Endothelial cell of umbilical vein (primary cell): Measurements from ENCODE around the gene GIN1. TPM values are rescaled to one million over a fixed set of nuclear protein-coding genes. Genes with fewer than 3 reads are reported as not detected.

ENCODE experiments used
- BruUV-seq: library from RNA; stranded (reverse); fragments of 400-500 nt; replicated peaks from 2 replicates; lab custom pipeline; 2021; lab: Mats Ljungman, UMichigan
- CTCF ChIA-PET: fragments of 300-600, 350-600 bp; sonication (Branson Sonifier 250); formaldehyde crosslinking; loops from one replicate; lab custom pipeline; 2021; ENCODE audit warnings: antibody characterized with exemption, inconsistent platforms; lab: Charles Lee
- POLR2A ChIA-PET: fragments of 300-600, 350-600 bp; sonication (Branson Sonifier 250); formaldehyde crosslinking; loops from one replicate; lab custom pipeline; 2021; ENCODE audit warnings: antibody characterized with exemption, inconsistent platforms; lab: Charles Lee
- DNase-seq: peaks from one replicate; pipeline ENCODE4 v3.0.0-alpha.2; 2011; ENCODE audit warnings: low read depth, low spot score
- FAIRE-seq: peaks from 2 replicates; lab custom pipeline; 2011; peaks lifted over from hg19 to GRCh38; lab: Jason Lieb, UNC
- H2AFZ ChIP-seq: 2 replicates; pipeline ENCODE4 v1.6.0; 2012; ENCODE audit warnings: low read depth, low read length, control low read depth, inconsistent platforms
- H3K27ac ChIP-seq: 2 replicates; pipeline ENCODE4 v1.5.1; 2011; ENCODE audit warnings: low read depth, mild to moderate bottlenecking, control low read depth, low read length, moderate library complexity; ENCODE audit not compliant: insufficient read depth
- H3K27me3 ChIP-seq, 2 experiments: 2 replicates each; pipeline versions ENCODE4 v1.6.0 to v1.6.1; 2011; ENCODE audit warnings: low read length in 2 of 2, mixed read lengths in 1 of 2; ENCODE audit not compliant: control insufficient read depth in 2 of 2, insufficient read depth in 2 of 2
- H3K36me3 ChIP-seq, 2 experiments: 2 replicates in 1 of 2; 3 replicates in 1 of 2; pipeline ENCODE4 v1.5.1; 2011; ENCODE audit warnings: low read length in 2 of 2, mild to moderate bottlenecking in 1 of 2, moderate library complexity in 1 of 2; ENCODE audit not compliant: control insufficient read depth in 2 of 2, insufficient read depth in 2 of 2; ENCODE audit errors: extremely low read depth in 1 of 2
- H3K4me1 ChIP-seq: 3 replicates; pipeline ENCODE4 v1.5.1; 2011; ENCODE audit warnings: mild to moderate bottlenecking, low read length; ENCODE audit not compliant: control insufficient read depth, insufficient read depth; ENCODE audit errors: extremely low read depth
- H3K4me2 ChIP-seq: 2 replicates; pipeline ENCODE4 v1.6.1; 2011; ENCODE audit warnings: low read length, control low read depth, mixed read lengths; ENCODE audit not compliant: insufficient read depth
- H3K4me3 ChIP-seq, 3 experiments: fragments of 200-600 bp in 1 of 3; sonication (generic), shearing (Covaris generic) in 1 of 3; replicated peaks in 1 of 3; 2 replicates each; pipeline ENCODE4 v1.5.1; 2011 to 2016; ENCODE audit warnings: control low read depth in 3 of 3, low read length in 3 of 3, mild to moderate bottlenecking in 2 of 3, inconsistent platforms in 1 of 3, low read depth in 1 of 3, moderate library complexity in 1 of 3; ENCODE audit not compliant: insufficient read depth in 1 of 3
- H3K79me2 ChIP-seq: 2 replicates; pipeline ENCODE4 v1.6.0; 2012; ENCODE audit warnings: low read length, inconsistent platforms; ENCODE audit not compliant: control insufficient read depth, insufficient read depth
- H3K9ac ChIP-seq: replicated peaks from 2 replicates; pipeline ENCODE3; 2011; ENCODE audit warnings: low read length, control low read depth; ENCODE audit not compliant: insufficient read depth; ENCODE audit errors: extremely low read depth
- H3K9me1 ChIP-seq: replicated peaks from 3 replicates; pipeline ENCODE4 v1.6.0; 2011; ENCODE audit warnings: mild to moderate bottlenecking, low read length; ENCODE audit not compliant: control insufficient read depth, insufficient read depth; ENCODE audit errors: extremely low read depth
- H3K9me3 ChIP-seq: replicated peaks from 2 replicates; pipeline ENCODE4 v1.5.1; 2012; ENCODE audit warnings: low read length, inconsistent platforms; ENCODE audit not compliant: control insufficient read depth, insufficient read depth
- H4K20me1 ChIP-seq: replicated peaks from 2 replicates; pipeline ENCODE3; 2011; ENCODE audit warnings: mild to moderate bottlenecking, low read length; ENCODE audit not compliant: control insufficient read depth, insufficient read depth; ENCODE audit errors: extremely low read depth
- CTCF ChIP-seq, 2 donors: IDR thresholded peaks; 1 replicate in 1 of 2; 2 replicates in 1 of 2; pipeline ENCODE4 v1.5.1; 2011; ENCODE audit warnings: low read length in 2 of 2, mild to moderate bottlenecking in 2 of 2, moderate library complexity in 2 of 2, control low read depth in 1 of 2, inconsistent platforms in 1 of 2, low read depth in 1 of 2; ENCODE audit not compliant: insufficient read depth in 1 of 2; ENCODE audit errors: extremely low read depth in 1 of 2
- EZH2 ChIP-seq: IDR thresholded peaks from 2 replicates; pipeline ENCODE4 v1.6.1; 2012; ENCODE audit warnings: borderline replicate concordance, low read depth, mild to moderate bottlenecking, moderate library complexity, low read length, inconsistent platforms; ENCODE audit not compliant: severe bottlenecking
- FOS ChIP-seq: IDR thresholded peaks from 2 replicates; pipeline ENCODE4 v1.6.1; 2011; ENCODE audit warnings: mild to moderate bottlenecking, low read length, moderate library complexity, borderline replicate concordance; ENCODE audit not compliant: insufficient read depth
- MAX ChIP-seq: IDR thresholded peaks from 2 replicates; pipeline ENCODE4 v1.6.1; 2011; ENCODE audit not compliant: insufficient read depth, insufficient read length
- POLR2AphosphoS5 ChIP-seq: IDR thresholded peaks from 2 replicates; pipeline ENCODE4 v1.6.1; 2012; ENCODE audit warnings: low read depth, mild to moderate bottlenecking, control low read depth, low read length, moderate library complexity; ENCODE audit not compliant: insufficient read depth
- dilution Hi-C: fragments of 300-500 bp; cut with MboI; formaldehyde crosslinking; loops from one replicate; pipeline ENCODE4 v1.15.0; 2019; ENCODE audit warnings: low sequenced_read_pairs; ENCODE audit not compliant: extremely low pct_ligation_motif_present
- intact Hi-C: fragments of 100-400 bp; cut with micrococcal nuclease; formaldehyde crosslinking; loops from one replicate; pipeline ENCODE4 v1.10.0; 2022
- polyA plus RNA-seq, 4 experiments: library from polyadenylated mRNA; depleted of rRNA in 3 of 4; stranded (reverse) in 3 of 4; unstranded in 1 of 4; fragments of >200 nt; gene quantifications; 2 replicates each; pipeline versions ENCODE4 v1.2.1 to v1.2.3, GENCODE V29; 2011 to 2012; ENCODE audit warnings: missing spikeins in 1 of 4
- total RNA-seq: library from RNA; stranded (reverse); gene quantifications from 2 replicates; pipeline ENCODE4 v1.2.3, GENCODE V29; 2021

Gene GIN1
- total and polyA plus RNA-seq, 2 donors (not counting 3 experiments of a cell fraction or from before 2014, with no cell fraction given) = 0.98 to 4.4 TPM

DNA sequence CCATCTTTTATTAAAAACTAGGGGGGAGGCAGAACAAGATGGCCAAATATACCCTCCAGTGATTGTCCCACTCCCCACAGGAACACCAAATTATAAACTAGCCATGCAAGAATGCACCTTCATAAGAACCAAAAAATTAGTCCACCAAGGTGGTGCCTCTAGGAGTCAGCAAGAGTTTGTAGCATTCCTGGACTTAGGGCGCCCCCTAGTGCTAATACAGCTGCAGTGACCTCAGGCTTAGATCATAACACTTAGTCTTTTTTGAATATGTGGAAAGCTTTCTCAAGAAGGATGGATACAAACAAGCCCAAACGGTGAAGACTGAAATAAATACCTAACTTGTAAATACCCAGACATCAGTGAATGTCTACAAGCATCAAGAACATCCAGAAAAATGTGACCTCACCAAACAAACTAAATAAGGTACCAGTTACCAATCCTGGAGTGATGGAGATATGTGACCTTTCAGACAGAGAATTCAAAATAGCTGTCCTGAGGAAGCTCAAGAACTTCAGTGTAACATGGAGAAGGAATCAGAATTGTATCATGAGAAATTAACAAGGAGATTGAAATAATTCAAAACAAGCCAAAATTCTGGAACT lies 19.4 kb upstream of the GIN1 start:
- dilution Hi-C loops (no loop called here), intact Hi-C loops (loop anchor here (1.0 to 5.0 kb wide), 7 partner anchors 85 to 602 kb away; no protein-coding TSS in a partner anchor)
- no peak for TF ChIP-seq FOS
- TF ChIP-seq POLR2AphosphoS5 = no peak
- no peak for TF ChIP-seq EZH2
- no peak for TF ChIP-seq MAX
- peak; percentile 82 to 89 for TF ChIP-seq CTCF (IDR thresholded peaks at IDR 0.05; ENCODE audit: extremely low read depth in 1 of 2, insufficient read depth in 1 of 2, low read depth in 1 of 2, low read length in 2 of 2)
- BruUV-seq = no TSS peak
- ChIA-PET CTCF (interaction anchor here (0.6 to 3.1 kb wide), 29 partner anchors 9 to 603 kb away, joined by 3 to 29 read pairs (median 4); partner anchors contain the start of genes GIN1 and PPIP5K2), POLR2A (no interaction called here)
- no peak overlapping the region for H2AFZ ChIP-seq
- H3K9me3 ChIP-seq = no peaks in the 10 kb centered on the region
- FAIRE-seq (peak; percentile 77), DNase-seq (peak; percentile 69)
- no peaks in the 10 kb centered on the region for H3K27me3 ChIP-seq
- peaks cover 0 to 8% of the 10 kb centered on the region in 2 experiments for H3K36me3 ChIP-seq
- no peak overlapping the region for H3K27ac ChIP-seq
- no peak overlapping the region for H3K4me2 ChIP-seq
- H3K79me2 ChIP-seq = no peaks in the 10 kb centered on the region
- no peak overlapping the region for H3K9ac ChIP-seq
- H3K4me1 ChIP-seq = no peaks in the 10 kb centered on the region
- no peak overlapping the region for H3K4me3 ChIP-seq
- H4K20me1 ChIP-seq = no peaks in the 10 kb centered on the region
- no peaks in the 10 kb centered on the region for H3K9me1 ChIP-seq
